Activated CD4-positive, alpha-beta T cell treated with anti-CD3 and anti-CD28 coated beads, Interleukin-10, Interleukin-2, amounts not matched to agents 100 ng/mL and 50 ng/mL, durations not matched to agents 16 hours and 8 hours (primary cell): Measurements from ENCODE around the gene CCDC88C.
"Not testable (repeated sequence)": the region's sequence is repeated elsewhere in the genome, so short reads cannot be mapped to it uniquely, and the experiment has no call there.

Source experiments
- DNase-seq: peaks from one replicate; pipeline ENCODE4 v3.0.0-alpha.2; 2020

CCDC88C gene

GRCh38 chr14:91417983-91418386 is 365 bp upstream of the CCDC88C start:
- DNase-seq: peak; percentile 73

DNA sequence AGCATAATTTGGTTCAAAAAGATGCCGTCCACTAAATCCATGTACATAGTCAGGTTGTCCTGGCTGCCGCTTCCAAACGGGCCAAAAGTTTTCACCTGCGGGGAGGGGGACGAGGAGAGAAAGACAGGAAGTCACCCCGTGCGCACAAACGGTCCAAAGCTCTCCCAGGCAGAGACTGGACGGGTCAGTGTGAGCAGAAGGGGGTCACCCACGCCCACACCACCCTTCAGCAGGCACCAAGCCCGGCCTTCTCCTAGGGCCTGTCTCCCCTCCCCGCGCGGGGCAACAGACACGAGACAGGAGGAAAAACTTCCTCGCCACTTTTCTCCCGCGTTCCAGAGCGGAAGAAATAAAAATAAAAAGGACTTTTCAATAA is 888 bp downstream of the CCDC88C start:
- DNase-seq: no peak

GRCh38 chr14:91415794-91416743 is 1.6 kb downstream of the CCDC88C start:
- DNase-seq: peak; percentile 88

DNA sequence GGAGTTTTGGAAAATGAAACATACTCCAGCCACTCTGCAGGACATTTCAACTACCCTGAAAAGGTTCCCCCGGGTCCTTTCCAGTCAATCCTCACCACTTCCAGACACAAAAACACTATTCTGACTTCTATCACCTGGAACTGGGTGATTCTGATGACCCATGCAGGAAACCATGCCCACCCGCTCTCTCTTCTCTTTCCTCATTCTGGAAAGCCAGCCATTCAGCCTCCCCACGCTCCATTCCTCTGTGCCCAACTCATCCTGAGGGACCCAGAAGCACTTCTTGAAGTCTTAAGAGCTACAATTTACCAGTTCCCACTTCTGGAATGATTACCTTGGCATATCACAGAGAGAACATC is 3.2 kb downstream of the CCDC88C start:
- DNase-seq: no peak

- DNase-seq: no peak
These were observed 3.8 kb downstream of the CCDC88C start for GRCh38 chr14:91413547-91414474.

GRCh38 chr14:91412939-91413338 is 4.7 kb downstream of the CCDC88C start:
- DNase-seq: no peak

- peak; percentile 50 for DNase-seq
These were observed 6.7 kb downstream of the CCDC88C start for GRCh38 chr14:91410771-91411536.

DNA sequence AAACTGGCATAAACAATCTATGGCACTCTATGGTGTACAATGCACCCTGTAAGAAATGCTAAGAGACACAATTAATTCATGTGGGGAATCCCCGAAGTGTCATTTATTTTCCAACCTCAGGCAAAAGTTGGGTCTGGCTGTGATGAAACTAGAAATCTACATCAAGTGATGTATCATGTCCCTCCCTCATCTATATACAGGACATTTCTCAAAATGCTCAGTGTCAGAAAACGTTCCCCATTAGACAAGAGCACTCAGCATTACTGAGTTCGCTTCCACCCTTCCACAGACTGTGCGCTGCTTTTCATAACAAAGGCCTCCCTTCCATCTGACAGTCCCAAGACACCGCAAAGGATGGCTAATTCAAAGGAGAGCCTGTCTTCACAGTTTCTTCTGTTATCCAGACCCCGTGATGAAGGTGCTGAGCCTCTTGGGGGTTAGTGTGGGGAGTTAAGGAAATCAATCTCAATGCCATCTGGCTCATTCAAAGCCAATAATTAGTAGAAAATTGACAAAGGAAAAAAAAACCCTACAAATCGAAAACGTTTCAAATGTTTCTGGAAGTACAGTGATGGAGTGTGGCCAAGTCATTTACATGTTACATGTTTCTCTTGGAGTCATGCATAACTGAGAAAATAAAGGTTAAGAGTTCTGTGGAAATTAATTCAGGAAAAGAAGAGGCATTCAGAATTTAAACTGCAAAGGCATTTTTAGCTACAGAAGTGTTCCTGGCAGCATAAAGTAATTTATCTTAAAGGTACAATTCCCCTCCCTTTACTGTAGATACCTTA is 7.5 kb downstream of the CCDC88C start:
- peak; percentile 75 for DNase-seq

DNA sequence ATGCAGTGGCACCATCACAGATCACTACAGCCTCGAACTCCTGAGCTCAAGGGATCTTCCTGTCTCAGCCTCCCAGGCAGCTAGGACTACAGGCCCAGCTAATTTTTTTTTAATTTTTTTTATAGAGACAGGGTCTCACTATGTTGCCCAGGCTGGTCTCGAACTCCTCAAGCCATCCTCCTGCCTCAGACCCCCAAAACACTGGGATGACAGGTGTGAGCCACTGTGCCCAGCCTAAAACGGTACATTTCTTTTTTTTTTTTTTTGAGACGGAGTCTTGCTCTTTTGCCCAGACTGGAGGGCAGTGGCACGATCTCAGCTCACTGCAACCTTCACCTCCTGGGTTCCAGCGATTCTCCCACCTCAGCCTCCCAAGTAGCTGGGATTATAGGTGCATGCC is 8.4 kb downstream of the CCDC88C start:
- DNase-seq: not testable (repeated sequence)

DNA sequence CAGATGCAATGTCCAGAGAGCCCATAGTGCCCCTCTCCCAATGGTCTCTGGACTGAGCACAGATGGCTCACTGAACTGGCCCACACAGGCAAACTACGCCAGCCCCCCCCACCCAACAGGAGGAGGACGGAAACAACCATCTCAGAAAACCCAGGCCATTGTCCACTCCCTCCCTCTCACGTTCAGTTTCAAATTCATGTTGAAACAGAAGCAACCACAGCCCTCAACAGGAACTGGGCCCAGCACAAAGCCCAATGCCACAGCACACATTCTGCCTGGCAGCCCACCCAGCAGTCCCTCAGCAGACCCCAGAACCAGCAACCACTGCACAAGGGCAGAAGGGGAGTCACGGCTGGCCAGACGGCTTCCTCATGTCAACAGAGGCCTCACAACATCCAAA is 10.6 kb downstream of the CCDC88C start:
- no peak for DNase-seq

GRCh38 chr14:91406451-91406850 is 11.2 kb downstream of the CCDC88C start:
- no peak for DNase-seq

GRCh38 chr14:91405724-91406435 is 11.7 kb downstream of the CCDC88C start:
- no peak for DNase-seq

DNA sequence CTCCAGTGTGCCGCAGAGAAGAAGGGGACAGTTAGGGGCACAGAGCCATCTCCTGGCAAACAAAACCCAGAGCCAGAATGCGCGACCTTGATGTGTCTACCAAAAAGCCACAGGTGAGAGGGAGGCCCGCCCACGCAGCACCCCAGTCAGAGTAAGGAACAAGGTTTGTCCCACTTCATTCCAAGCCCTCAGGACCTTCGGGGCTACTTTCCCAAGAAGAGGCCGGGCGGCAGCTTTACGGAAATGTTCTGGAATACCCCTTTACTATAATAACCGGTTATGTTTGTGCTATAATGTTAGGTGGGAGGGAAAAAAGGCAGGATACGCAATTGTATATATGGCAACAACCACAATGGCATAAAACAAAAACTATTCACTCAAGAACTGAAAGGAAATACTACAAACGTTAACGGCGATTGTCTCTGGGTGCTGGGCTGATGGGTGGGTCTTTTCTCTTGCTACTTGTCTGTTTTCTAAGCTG is 12.3 kb downstream of the CCDC88C start:
- DNase-seq: peak; percentile 34

GRCh38 chr14:91402771-91403600 is 14.6 kb downstream of the CCDC88C start:
- DNase-seq: no peak

GRCh38 chr14:91402348-91402747 is 15.3 kb downstream of the CCDC88C start:
- no peak for DNase-seq

- no peak for DNase-seq
These were observed 15.9 kb downstream of the CCDC88C start for GRCh38 chr14:91401751-91402150.

DNA sequence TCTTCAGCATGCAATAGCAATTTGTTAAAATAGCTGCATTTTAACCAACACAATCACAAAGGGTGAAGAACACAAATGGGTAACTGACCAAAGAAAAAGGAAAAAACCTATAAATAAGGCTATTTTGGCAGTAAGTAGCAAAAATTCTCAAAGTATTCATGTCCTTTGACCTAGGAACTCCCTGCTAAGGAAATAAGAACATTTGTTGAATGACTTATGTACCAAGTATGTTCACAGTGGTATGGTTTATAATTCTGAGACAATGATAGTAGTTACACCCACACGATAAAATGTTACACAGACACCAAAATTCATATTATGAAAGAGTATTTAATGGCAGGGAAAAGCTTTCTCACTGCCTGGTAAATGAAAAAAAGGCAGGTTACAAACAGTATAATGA is 16.9 kb downstream of the CCDC88C start:
- no peak for DNase-seq

DNA sequence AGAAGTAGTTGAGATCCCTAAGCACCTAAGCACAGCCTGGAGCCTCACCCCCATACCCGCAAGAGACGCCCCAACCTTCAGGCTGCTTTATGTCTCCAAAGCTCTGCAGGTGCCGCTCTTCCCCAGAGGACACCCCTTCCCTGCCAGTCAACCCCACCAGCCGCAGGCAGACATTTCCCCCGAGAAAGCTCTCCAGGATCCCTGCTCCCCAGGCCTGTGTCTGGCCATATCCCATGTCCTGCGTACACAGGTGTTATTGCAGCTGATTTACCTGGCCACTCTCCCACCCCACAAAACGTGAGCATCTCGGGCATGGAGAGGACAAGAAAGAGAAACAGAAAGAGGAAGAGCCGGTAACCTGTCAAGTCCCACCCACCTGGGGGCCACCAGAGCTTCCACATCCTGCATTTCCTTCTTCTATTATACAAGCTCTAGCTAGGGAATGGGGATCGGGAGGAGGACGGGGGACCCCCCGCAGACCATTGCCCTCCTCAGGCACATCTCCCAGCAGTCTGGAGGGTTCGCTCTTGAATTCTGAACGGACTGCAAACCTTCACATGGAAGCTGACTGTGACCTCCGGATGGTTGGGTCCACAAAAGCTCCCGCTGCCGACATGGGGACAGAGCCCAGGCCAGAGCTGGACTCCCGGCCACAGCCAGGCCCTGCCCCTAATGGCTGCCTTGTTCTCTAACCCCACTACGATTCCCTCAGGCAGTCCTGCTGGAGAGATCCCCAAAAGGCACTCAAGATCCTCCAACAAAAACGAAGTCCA is 17.6 kb downstream of the CCDC88C start:
- DNase-seq: peak; percentile 38

DNA sequence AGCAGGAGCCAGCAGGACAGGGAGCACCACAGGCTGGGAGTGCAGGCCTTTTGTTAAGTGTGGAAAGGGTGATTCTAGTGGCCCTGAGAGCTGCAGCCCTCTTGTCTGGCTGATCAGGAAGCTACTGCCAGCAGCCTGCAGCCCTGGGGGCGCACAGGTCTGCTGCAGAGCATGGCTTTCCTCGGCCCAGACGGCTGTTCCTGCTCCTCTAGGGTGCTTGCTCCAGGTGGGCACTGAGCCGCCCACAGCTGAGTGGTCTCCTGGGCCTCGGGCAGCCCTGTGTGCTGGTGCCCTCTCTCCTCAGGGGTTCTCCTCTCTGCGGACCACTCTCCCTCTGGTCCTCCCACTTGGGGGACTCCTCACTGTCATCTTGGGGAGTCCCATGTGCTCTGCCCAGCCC is 18.9 kb downstream of the CCDC88C start:
- no peak for DNase-seq
